H9 (cell line): ENCODE data around the gene APOA4. TPM values are rescaled to one million over a fixed set of nuclear protein-coding genes. Genes with fewer than 3 reads are reported as not detected.

Experiments
- DNase-seq: peaks from one replicate; pipeline ENCODE4 v3.0.0-alpha.2; 2017
- H2AFZ ChIP-seq: one replicate; pipeline ENCODE4 v1.6.1; 2013; ENCODE audit warnings: mild to moderate bottlenecking, low read length, control low read depth, moderate library complexity
- H2AK5ac ChIP-seq: 2 replicates; pipeline ENCODE4 v1.6.1; 2013; ENCODE audit warnings: low read length, control low read depth, mixed read lengths; ENCODE audit not compliant: insufficient read length
- H2BK120ac ChIP-seq: one replicate; pipeline ENCODE4 v1.6.1; 2013; ENCODE audit warnings: low read depth, mild to moderate bottlenecking, low read length, control low read depth, inconsistent platforms; ENCODE audit not compliant: poor library complexity, severe bottlenecking
- H2BK12ac ChIP-seq: 2 replicates; pipeline ENCODE4 v1.6.1; 2013; ENCODE audit warnings: low read length, control low read depth, mixed read lengths, low read depth; ENCODE audit not compliant: insufficient read length
- H2BK15ac ChIP-seq: 2 replicates; pipeline ENCODE4 v1.6.1; 2013; ENCODE audit warnings: low read depth, low read length, control low read depth
- H2BK20ac ChIP-seq: one replicate; pipeline ENCODE4 v1.6.1; 2013; ENCODE audit warnings: low read depth, mild to moderate bottlenecking, low read length, control low read depth, inconsistent platforms; ENCODE audit not compliant: poor library complexity, severe bottlenecking
- H2BK5ac ChIP-seq: 2 replicates; pipeline ENCODE4 v1.6.1; 2013; ENCODE audit warnings: low read length, control low read depth, mixed read lengths; ENCODE audit not compliant: insufficient read length
- H3K14ac ChIP-seq: 2 replicates; pipeline ENCODE4 v1.6.1; 2013; ENCODE audit warnings: low read length, control low read depth; ENCODE audit not compliant: insufficient read depth
- H3K18ac ChIP-seq: 2 replicates; pipeline ENCODE4 v1.6.1; 2013; ENCODE audit warnings: low read depth, mild to moderate bottlenecking, mixed read lengths, low read length, control low read depth; ENCODE audit not compliant: insufficient read length
- H3K23ac ChIP-seq: 2 replicates; pipeline ENCODE4 v1.6.1; 2013; ENCODE audit warnings: low read length, control low read depth, mixed read lengths, low read depth; ENCODE audit not compliant: insufficient read length
- H3K23me2 ChIP-seq: 2 replicates; pipeline ENCODE4 v1.6.1; 2013; ENCODE audit warnings: low read depth, mild to moderate bottlenecking, mixed read lengths, low read length, control low read depth; ENCODE audit not compliant: insufficient read length, poor library complexity, severe bottlenecking
- H3K27ac ChIP-seq: 2 replicates; pipeline ENCODE4 v1.5.1; 2013; ENCODE audit warnings: low read length, control low read depth, mixed read lengths, low read depth; ENCODE audit not compliant: insufficient read length
- H3K27me3 ChIP-seq: 2 replicates; pipeline ENCODE4 v1.6.1; 2013; ENCODE audit warnings: low read length, control low read depth, inconsistent platforms; ENCODE audit not compliant: insufficient read depth
- H3K4ac ChIP-seq: 2 replicates; pipeline ENCODE4 v1.6.1; 2013; ENCODE audit warnings: low read depth, mild to moderate bottlenecking, control low read depth, inconsistent platforms, low read length, moderate library complexity
- H3K4me1 ChIP-seq: 2 replicates; pipeline ENCODE4 v1.6.1; 2013; ENCODE audit warnings: low read length, control low read depth, inconsistent platforms; ENCODE audit not compliant: insufficient read depth
- H3K4me2 ChIP-seq: 2 replicates; pipeline ENCODE4 v1.6.1; 2013; ENCODE audit warnings: low read length, control low read depth, mixed read lengths; ENCODE audit not compliant: insufficient read length, insufficient read depth
- H3K56ac ChIP-seq: 2 replicates; pipeline ENCODE4 v1.6.1; 2013; ENCODE audit warnings: low read depth, mild to moderate bottlenecking, mixed read lengths, low read length, control low read depth; ENCODE audit not compliant: insufficient read length
- H3K79me1 ChIP-seq: 2 replicates; pipeline ENCODE4 v1.6.1; 2013; ENCODE audit warnings: low read depth, mild to moderate bottlenecking, moderate library complexity, low read length, control low read depth, inconsistent platforms; ENCODE audit not compliant: insufficient read depth, poor library complexity, severe bottlenecking
- H3K79me2 ChIP-seq: 2 replicates; pipeline ENCODE4 v1.6.1; 2013; ENCODE audit warnings: low read length, control low read depth, inconsistent platforms; ENCODE audit not compliant: insufficient read depth
- H3K9ac ChIP-seq: 2 replicates; pipeline ENCODE4 v1.6.1; 2013; ENCODE audit warnings: low read length, control low read depth, mixed read lengths; ENCODE audit not compliant: insufficient read length; ENCODE audit errors: extremely low read depth
- H3K9me3 ChIP-seq: one replicate; pipeline ENCODE4 v1.6.1; 2013; ENCODE audit warnings: low read depth, low read length, inconsistent platforms; ENCODE audit not compliant: control insufficient read depth
- H3T11ph ChIP-seq: one replicate; pipeline ENCODE4 v1.6.1; 2013; ENCODE audit warnings: mild to moderate bottlenecking, low read length, control low read depth, inconsistent platforms
- H4K20me1 ChIP-seq: one replicate; pipeline ENCODE4 v1.6.1; 2013; ENCODE audit not compliant: control insufficient read depth, insufficient read length, insufficient read depth
- H4K5ac ChIP-seq: 2 replicates; pipeline ENCODE4 v1.6.1; 2013; ENCODE audit warnings: low read depth, mild to moderate bottlenecking, mixed read lengths, low read length, control low read depth; ENCODE audit not compliant: insufficient read length
- H4K8ac ChIP-seq: replicated peaks from 2 replicates; pipeline ENCODE4 v1.6.1; 2013; ENCODE audit warnings: low read length, control low read depth, mixed read lengths, low read depth; ENCODE audit not compliant: insufficient read length
- H4K91ac ChIP-seq: 2 replicates; pipeline ENCODE4 v1.6.1; 2013; ENCODE audit warnings: low read depth, mild to moderate bottlenecking, moderate library complexity, mixed read lengths, low read length, control low read depth; ENCODE audit not compliant: insufficient read length
- H3K27ac Mint-ChIP-seq, 3 experiments: 2 replicates in 2 of 3; 3 replicates in 1 of 3; pipeline ENCODE4 v1.8.0; 2020 to 2021; ENCODE audit warnings: mixed read lengths in 3 of 3, mild to moderate bottlenecking in 1 of 3, moderate library complexity in 1 of 3
- H3K27me3 Mint-ChIP-seq: 2 replicates; pipeline ENCODE4 v1.8.0; 2021; ENCODE audit warnings: low read depth, mild to moderate bottlenecking, moderate library complexity, mixed read lengths
- H3K36me3 Mint-ChIP-seq, 3 experiments: 2 replicates in 2 of 3; 3 replicates in 1 of 3; pipeline ENCODE4 v1.8.0; 2020 to 2021; ENCODE audit warnings: low read depth in 3 of 3, mixed read lengths in 3 of 3; ENCODE audit not compliant: insufficient read depth in 1 of 3
- H3K4me1 Mint-ChIP-seq, 2 experiments: 2 replicates each; pipeline ENCODE4 v1.8.0; 2020; ENCODE audit warnings: mixed read lengths in 2 of 2
- H3K4me3 Mint-ChIP-seq, 2 experiments: 2 replicates in 1 of 2; 3 replicates in 1 of 2; pipeline ENCODE4 v1.8.0; 2020 to 2021; ENCODE audit warnings: mild to moderate bottlenecking in 2 of 2, mixed read lengths in 2 of 2, moderate library complexity in 1 of 2
- H3K9me3 Mint-ChIP-seq, 2 experiments: 2 replicates in 1 of 2; 3 replicates in 1 of 2; pipeline ENCODE4 v1.8.0; 2020; ENCODE audit warnings: mild to moderate bottlenecking in 2 of 2, mixed read lengths in 2 of 2, moderate library complexity in 1 of 2
- CTCF ChIP-seq: fragments of 200-600 bp; sonication (generic); conservative IDR thresholded peaks from 3 replicates; pipeline ENCODE4 v1.8.0; 2021; ENCODE audit warnings: antibody characterized with exemption, mild to moderate bottlenecking
- WGBS: extraction: QIAGEN DNeasy Blood & Tissue Kit; methylation state at CpG from one replicate; pipeline ENCODE4 v1.1.7; 2013; ENCODE audit warnings: missing lambda C conversion rate, low lambda C conversion rate, mixed read lengths; ENCODE audit not compliant: insufficient read length; ENCODE audit errors: extremely low coverage; 5-methylcytosine and 5-hydroxymethylcytosine counted together
- total RNA-seq: library from RNA; stranded (reverse); gene quantifications from 2 replicates; pipeline ENCODE4 v1.2.1, GENCODE V29; 2021

APOA4 gene
- total RNA-seq, 1 experiment from 2014 or later, result not detected

- no CpG with 5 or more reads among the region's 10 CpGs for WGBS
- H2BK5ac ChIP-seq, result no peak overlapping the region
- H2BK120ac ChIP-seq, result no peak overlapping the region
- DNase-seq, result no peak
- H3K9me3 Mint-ChIP-seq, result peaks cover 3 to 5% of the 10 kb centered on the region in 2 experiments; a peak in 3 of 5 replicates
- no peak overlapping the region for H3K4me3 Mint-ChIP-seq
- no peak overlapping the region for H4K8ac ChIP-seq
- H3K36me3 Mint-ChIP-seq, result no peaks in the 10 kb centered on the region; a peak in 1 of 7 replicates
- H2BK20ac ChIP-seq, result no peak overlapping the region
- no peak overlapping the region for H3K56ac ChIP-seq
- H3K23me2 ChIP-seq, result peaks cover 6% of the 10 kb centered on the region
- no peak overlapping the region for H3K14ac ChIP-seq
- H3K18ac ChIP-seq, result no peak overlapping the region
- no peak for TF ChIP-seq CTCF
- H3T11ph ChIP-seq, result no peak overlapping the region
- H2BK12ac ChIP-seq, result no peak overlapping the region
- H3K4me1 Mint-ChIP-seq, result peaks cover 23 to 30% of the 10 kb centered on the region in 2 experiments
- no peak overlapping the region for H3K23ac ChIP-seq
- H3K27ac Mint-ChIP-seq, result no peak overlapping the region
- no peaks in the 10 kb centered on the region for H3K79me2 ChIP-seq
- H3K79me1 ChIP-seq, result no peaks in the 10 kb centered on the region
- no peak overlapping the region for H3K27ac ChIP-seq
- H4K91ac ChIP-seq, result no peak overlapping the region
- no peak overlapping the region for H4K5ac ChIP-seq
- no peak overlapping the region for H3K9ac ChIP-seq
- H3K27me3 Mint-ChIP-seq, result peaks cover 22% of the 10 kb centered on the region
- no peak overlapping the region for H2AFZ ChIP-seq
- no peak overlapping the region for H3K4me2 ChIP-seq
- H3K4me1 ChIP-seq, result no peaks in the 10 kb centered on the region
- H3K27me3 ChIP-seq, result no peaks in the 10 kb centered on the region
- no peak overlapping the region for H2AK5ac ChIP-seq
- H4K20me1 ChIP-seq, result no peaks in the 10 kb centered on the region
- no peaks in the 10 kb centered on the region for H3K9me3 ChIP-seq
- H2BK15ac ChIP-seq, result no peak overlapping the region
- H3K4ac ChIP-seq, result no peak overlapping the region
Observed at GRCh38 chr11:116833491-116833815, 10.3 kb upstream of the APOA4 start.
